ENCODE results near the gene AKR1A1.

GRCh38 chr1:45569962-45570581, 19.4 kb downstream of the AKR1A1 start:
- peak; percentile 99 for TF ChIP-seq CTCF (IDR thresholded peaks at IDR 0.05; ENCODE audit: low read depth, low read length, poor library complexity, severe bottlenecking)
- TF ChIP-seq EZH2phosphoT487 (IDR thresholded peaks at IDR 0.05; ENCODE audit: borderline replicate concordance, low read length): no peak
